Tibial artery (tissue), 4 donors: ENCODE results near the gene CASS4.

ENCODE experiments used
- DNase-seq, 2 donors: peaks; one replicate each; pipeline ENCODE4 v3.0.0-alpha.2; 2019
- H3K27ac ChIP-seq, 2 donors: fragments of 200-600 bp; sonication (generic) in 1 of 2; 1 replicate in 1 of 2; 2 replicates in 1 of 2; pipeline ENCODE4 v1.5.1; 2018 to 2019; ENCODE audit warnings: mild to moderate bottlenecking in 1 of 2
- H3K27me3 ChIP-seq, 2 donors: fragments of 200-600 bp; sonication (generic) in 1 of 2; one replicate each; pipeline versions ENCODE4 v1.5.1 to v1.6.0; 2016 to 2019
- H3K36me3 ChIP-seq, 3 donors: fragments of 200-600 bp; sonication (generic) in 2 of 3; one replicate each; pipeline ENCODE4 v1.5.1; 2016 to 2019; ENCODE audit warnings: mild to moderate bottlenecking in 2 of 3
- H3K4me1 ChIP-seq, 4 donors: fragments of 200-600 bp; sonication (generic) in 2 of 4; 1 replicate in 3 of 4; 2 replicates in 1 of 4; pipeline ENCODE4 v1.5.1; 2016 to 2019
- H3K4me3 ChIP-seq, 2 donors: fragments of 200-600 bp; sonication (generic) in 1 of 2; 1 replicate in 1 of 2; 2 replicates in 1 of 2; pipeline ENCODE4 v1.5.1; 2018 to 2019; ENCODE audit warnings: mild to moderate bottlenecking in 2 of 2
- H3K9me3 ChIP-seq, 3 donors: fragments of 200-600 bp; sonication (generic) in 1 of 3; one replicate each; pipeline ENCODE4 v1.5.1; 2016 to 2019
- CTCF ChIP-seq, 2 experiments: fragments of 200-600 bp in 1 of 2; fragments of 450-650 bp in 1 of 2; IDR thresholded peaks; one replicate each; pipeline ENCODE4 v1.5.1; 2017 to 2019; ENCODE audit warnings: antibody characterized with exemption in 2 of 2, mild to moderate bottlenecking in 1 of 2, moderate library complexity in 1 of 2
- intact Hi-C: fragments of 100-400 bp; cut with DNase I; formaldehyde crosslinking; loops from one replicate; pipeline ENCODE4 v1.15.0; 2023; ENCODE audit warnings: low total_unique reads

CASS4 gene

GRCh38 chr20:56381501-56381900 lies 30.6 kb upstream of the CASS4 start:
- H3K27me3 ChIP-seq: no peaks in the 10 kb centered on the region
- H3K27ac ChIP-seq: no peak overlapping the region
- intact Hi-C loops: no loop called here
- no peak for TF ChIP-seq CTCF (IDR thresholded peaks at IDR 0.05)
- H3K4me1 ChIP-seq: no peaks in the 10 kb centered on the region
- no peaks in the 10 kb centered on the region for H3K9me3 ChIP-seq
- DNase-seq: no peak
- no peaks in the 10 kb centered on the region for H3K36me3 ChIP-seq
- no peak overlapping the region for H3K4me3 ChIP-seq

- intact Hi-C loops: no loop called here
- no peak for DNase-seq
- no peaks in the 10 kb centered on the region for H3K36me3 ChIP-seq
- no peaks in the 10 kb centered on the region for H3K9me3 ChIP-seq
- no peaks in the 10 kb centered on the region for H3K4me1 ChIP-seq
- TF ChIP-seq CTCF (IDR thresholded peaks at IDR 0.05): no peak
- H3K4me3 ChIP-seq: no peak overlapping the region
- no peaks in the 10 kb centered on the region for H3K27me3 ChIP-seq
- H3K27ac ChIP-seq: no peak overlapping the region
Measured at GRCh38 chr20:56382696-56383095, 29.4 kb upstream of the CASS4 start.

- Histone ChIP-seq H3K4me3 (no peak overlapping the region), H3K4me1 (no peaks in the 10 kb centered on the region), H3K27me3 (no peaks in the 10 kb centered on the region), H3K36me3 (no peaks in the 10 kb centered on the region), H3K9me3 (no peaks in the 10 kb centered on the region), H3K27ac (no peak overlapping the region)
- no peak for DNase-seq
- intact Hi-C loops: no loop called here
- no peak for TF ChIP-seq CTCF (IDR thresholded peaks at IDR 0.05)
Measured at GRCh38 chr20:56383334-56383733, 28.7 kb upstream of the CASS4 start.

- no peak for DNase-seq
- Histone ChIP-seq H3K4me1 (no peaks in the 10 kb centered on the region), H3K4me3 (no peak overlapping the region), H3K36me3 (no peaks in the 10 kb centered on the region), H3K27ac (no peak overlapping the region), H3K27me3 (no peaks in the 10 kb centered on the region), H3K9me3 (no peaks in the 10 kb centered on the region)
- intact Hi-C loops: no loop called here
- no peak for TF ChIP-seq CTCF (IDR thresholded peaks at IDR 0.05)
Measured at GRCh38 chr20:56385130-56385529, 26.9 kb upstream of the CASS4 start.

GRCh38 chr20:56386219-56386618 lies 25.8 kb upstream of the CASS4 start:
- no peak for DNase-seq
- intact Hi-C loops: no loop called here
- Histone ChIP-seq H3K4me1 (peaks cover 0 to 4% (median 3%) of the 10 kb centered on the region in 4 donors), H3K27me3 (no peaks in the 10 kb centered on the region), H3K4me3 (no peak overlapping the region), H3K27ac (no peak overlapping the region), H3K36me3 (no peaks in the 10 kb centered on the region), H3K9me3 (no peaks in the 10 kb centered on the region)
- no peak for TF ChIP-seq CTCF (IDR thresholded peaks at IDR 0.05)

GRCh38 chr20:56388882-56389281 lies 23.2 kb upstream of the CASS4 start:
- TF ChIP-seq CTCF (IDR thresholded peaks at IDR 0.05): no peak
- Histone ChIP-seq H3K27me3 (no peaks in the 10 kb centered on the region), H3K4me3 (no peak overlapping the region), H3K4me1 (peaks cover 0 to 15% (median 14%) of the 10 kb centered on the region in 4 donors), H3K9me3 (no peaks in the 10 kb centered on the region), H3K36me3 (no peaks in the 10 kb centered on the region), H3K27ac (no peak overlapping the region)
- intact Hi-C loops: no loop called here
- DNase-seq: no peak
